Measurements from ENCODE around the gene CAND1. TPM values are rescaled to one million over a fixed set of nuclear protein-coding genes. Genes with fewer than 3 reads are reported as not detected.

The CAND1 gene
- total and polyA plus RNA-seq, 9 of the 15 experiments (the other 6 are each of a cell fraction or from before 2014, with no cell fraction given): 24.0 to 167 (median 77.5) TPM

- WGBS (ENCODE audit: insufficient coverage, low coverage, missing lambda C conversion rate): 3% methylated on average over 4 of the region's 4 CpGs
- no TSS peak for BruUV-seq (replicated peaks)
Observed at GRCh38 chr12:67222302-67222701, 46.9 kb upstream of the CAND1 start.

More at GRCh38 chr12:67222302-67222701, 46.9 kb upstream of the CAND1 start:
- no peaks in the 10 kb centered on the region for H3K9me3 ChIP-seq (replicated peaks; ENCODE audit: control insufficient read depth, insufficient read depth, low read depth, low read length)
- H2AFZ ChIP-seq (ENCODE audit: low read depth, low read length): no peak overlapping the region
- TF ChIP-seq CTCF (IDR thresholded peaks at IDR 0.05 in 2 of 3, conservative IDR thresholded peaks at IDR 0.05 in 1 of 3; ENCODE audit: insufficient read depth in 2 of 3, low read depth in 1 of 3, low read length in 3 of 3): peak; percentile 33 to 38 (median 34); a peak in 3 of 6 replicates
- TF ChIP-seq ETV1 (tag; conservative IDR thresholded peaks at IDR 0.05; ENCODE audit: low read depth): no peak
- no peak for TF ChIP-seq NCOA4 (IDR thresholded peaks at IDR 0.05; ENCODE audit: partially characterized antibody)
- no peak for TF ChIP-seq EZH2 (IDR thresholded peaks at IDR 0.05; ENCODE audit: borderline replicate concordance, low read depth, low read length)
- no peak for TF ChIP-seq ZSCAN32 (CRISPR knock-in tag; IDR thresholded peaks at IDR 0.05)
- TF ChIP-seq NFATC3 (IDR thresholded peaks at IDR 0.05): no peak
- TF ChIP-seq PATZ1 (CRISPR knock-in tag; IDR thresholded peaks at IDR 0.05; ENCODE audit: borderline replicate concordance): no peak
- no peak overlapping the region for H3K4me3 ChIP-seq
- no peaks in the 10 kb centered on the region for H3K36me3 ChIP-seq (ENCODE audit: control insufficient read depth, insufficient read depth, low read length)
- CTCF ChIA-PET (ENCODE audit: low intra/inter-chr PET ratio): no interaction called here
- no peak for FAIRE-seq
- H3K79me2 ChIP-seq (ENCODE audit: control insufficient read depth, insufficient read depth, low read length): no peaks in the 10 kb centered on the region
- in situ Hi-C loops (cut with MboI): no loop called here
- H3K4me1 ChIP-seq (replicated peaks in 1 of 2; ENCODE audit: control insufficient read depth in 2 of 2, insufficient read depth in 2 of 2, low read length in 2 of 2): no peaks in the 10 kb centered on the region
- peak; percentile 54; the same call in 1 of the 3 replicates for ATAC-seq
- H3K4me2 ChIP-seq (ENCODE audit: insufficient read depth, low read length): no peak overlapping the region
- peaks cover 0 to 6% of the 10 kb centered on the region in 2 experiments; a peak in 1 of 5 replicates for H3K27me3 ChIP-seq (ENCODE audit: control insufficient read depth in 2 of 2, insufficient read depth in 2 of 2, low read length in 2 of 2)
- H4K20me1 ChIP-seq (replicated peaks; ENCODE audit: control insufficient read depth, insufficient read depth, low read length): no peaks in the 10 kb centered on the region
- no peaks in the 10 kb centered on the region for H3K9me1 ChIP-seq (ENCODE audit: control insufficient read depth, insufficient read depth, low read length)
- no peak overlapping the region for H3K9ac ChIP-seq (ENCODE audit: insufficient read depth in 1 of 2, low read depth in 2 of 2, low read length in 2 of 2)
- intact Hi-C loops (cut with micrococcal nuclease): loop anchor here (10.0 kb wide), 1 partner anchor 198 kb away; no protein-coding TSS in a partner anchor
- no peak overlapping the region for H3K27ac ChIP-seq (ENCODE audit: extremely low read depth, low read depth, low read length)
- DNase-seq (ENCODE audit: extremely low read depth in 1 of 4, low spot score in 3 of 4): peak in 2 of 4 experiments; percentile 5 to 8
- POLR2A ChIA-PET: interaction anchor here (0.5 to 0.7 kb wide), 2 partner anchors 47 to 342 kb away, joined by 3 read pairs; no protein-coding TSS in a partner anchor

Measured in K562 (cell line).